PC-3 (cell line): ENCODE results near the gene EYS. TPM values are rescaled to one million over a fixed set of nuclear protein-coding genes. Genes with fewer than 3 reads are reported as not detected.
A peak's percentile ranks its signal among the peaks of the same experiment; 100 is the strongest.

Experiments
- ATAC-seq: fragments of 200-7000 bp; cut with Tn5 transposase; 2 replicates; pipeline ENCODE4 v1.9.1; 2020; ENCODE audit warnings: mild to moderate bottlenecking, moderate library complexity
- BruUV-seq: library from RNA; stranded (reverse); fragments of 400-500 nt; replicated peaks from 2 replicates; lab custom pipeline; 2021; lab: Mats Ljungman, UMichigan
- CTCF ChIA-PET: fragments of 300-600 bp; sonication (Branson Sonifier 250); formaldehyde crosslinking; loops from one replicate; lab custom pipeline; 2022; ENCODE audit warnings: antibody characterized with exemption; lab: Charles Lee
- POLR2A ChIA-PET: fragments of 300-600 bp; sonication (Branson Sonifier 250); formaldehyde crosslinking; loops from one replicate; lab custom pipeline; 2022; ENCODE audit warnings: antibody characterized with exemption; ENCODE audit not compliant: unreplicated experiment; lab: Charles Lee
- DNase-seq: peaks from one replicate; pipeline ENCODE4 v3.0.0-alpha.2; 2015
- H2AFZ ChIP-seq: fragments of 300-600 bp; sonication (generic); 2 replicates; pipeline ENCODE4 v1.6.0; 2016; ENCODE audit warnings: antibody characterized with exemption, low read length
- H3F3A ChIP-seq: fragments of 300-600 bp; sonication (generic); one replicate; pipeline ENCODE4 v1.6.0; 2017; ENCODE audit warnings: antibody characterized with exemption, low read length, control low read depth, mild to moderate bottlenecking; ENCODE audit not compliant: unreplicated experiment
- H3K27ac ChIP-seq: fragments of 300-600 bp; sonication (generic); 2 replicates; pipeline ENCODE4 v1.5.1; 2016; ENCODE audit warnings: mild to moderate bottlenecking, low read length
- H3K27me3 ChIP-seq: fragments of 300-600 bp; sonication (generic); 2 replicates; pipeline ENCODE4 v1.6.1; 2016; ENCODE audit warnings: low read length, mixed read lengths
- H3K36me3 ChIP-seq: fragments of 300-600 bp; sonication (generic); 2 replicates; pipeline ENCODE4 v1.6.1; 2016; ENCODE audit warnings: low read depth, mixed run types, low read length, mixed read lengths
- H3K4me1 ChIP-seq: fragments of 300-600 bp; sonication (generic); 2 replicates; pipeline ENCODE4 v1.5.1; 2016; ENCODE audit warnings: low read length; ENCODE audit not compliant: insufficient read depth
- H3K4me2 ChIP-seq: fragments of 300-600 bp; sonication (generic); 2 replicates; pipeline ENCODE4 v1.6.0; 2016; ENCODE audit warnings: low read length
- H3K4me3 ChIP-seq: fragments of 300-600 bp; sonication (generic); 2 replicates; pipeline ENCODE4 v1.5.1; 2016; ENCODE audit warnings: mild to moderate bottlenecking, low read length, mixed read lengths
- H3K79me2 ChIP-seq: fragments of 300-600 bp; sonication (generic); 2 replicates; pipeline ENCODE4 v1.6.1; 2017; ENCODE audit warnings: low read length, mixed read lengths
- H3K9ac ChIP-seq: fragments of 300-600 bp; sonication (generic); 2 replicates; pipeline ENCODE4 v1.6.0; 2016; ENCODE audit warnings: mild to moderate bottlenecking, low read length
- H3K9me2 ChIP-seq: fragments of 300-600 bp; sonication (generic); replicated peaks from 2 replicates; pipeline ENCODE4 v1.6.1; 2016; ENCODE audit warnings: mixed run types, low read length, mixed read lengths
- H3K9me3 ChIP-seq: fragments of 300-600 bp; sonication (generic); 2 replicates; pipeline ENCODE4 v1.6.1; 2016; ENCODE audit warnings: low read length, mixed read lengths
- H4K20me1 ChIP-seq: fragments of 300-600 bp; sonication (generic); 2 replicates; pipeline ENCODE4 v1.6.1; 2016; ENCODE audit warnings: low read length, mixed read lengths
- EZH2 ChIP-seq: fragments of 300-600 bp; sonication (generic); IDR thresholded peaks from one replicate; pipeline ENCODE4 v1.6.1; 2017; ENCODE audit warnings: antibody characterized with exemption, mild to moderate bottlenecking, low read length; ENCODE audit not compliant: unreplicated experiment
- EZH2phosphoT487 ChIP-seq: fragments of 300-600 bp; sonication (generic); IDR thresholded peaks from 2 replicates; pipeline ENCODE4 v1.6.1; 2018; ENCODE audit warnings: mild to moderate bottlenecking, antibody characterized with exemption, low read length, borderline replicate concordance
- intact Hi-C: fragments of 100-400 bp; cut with micrococcal nuclease; formaldehyde crosslinking; loops from 2 replicates; pipeline ENCODE4 v1.9.0; 2023
- total RNA-seq: library from RNA; depleted of rRNA; stranded (reverse); fragments of >200 nt; gene quantifications from 2 replicates; pipeline ENCODE4 v1.2.3, GENCODE V29; 2014
- TF ChIP-seq, protein P1 (sequence below): fragments of 300-600 bp; sonication (generic); conservative IDR thresholded peaks from 2 replicates; pipeline ENCODE4 v1.5.1; 2017; ENCODE audit warnings: antibody characterized with exemption, low read depth, mild to moderate bottlenecking, low read length

The EYS gene
- total RNA-seq, 1 experiment from 2014 or later, result 0.07 TPM

DNA sequence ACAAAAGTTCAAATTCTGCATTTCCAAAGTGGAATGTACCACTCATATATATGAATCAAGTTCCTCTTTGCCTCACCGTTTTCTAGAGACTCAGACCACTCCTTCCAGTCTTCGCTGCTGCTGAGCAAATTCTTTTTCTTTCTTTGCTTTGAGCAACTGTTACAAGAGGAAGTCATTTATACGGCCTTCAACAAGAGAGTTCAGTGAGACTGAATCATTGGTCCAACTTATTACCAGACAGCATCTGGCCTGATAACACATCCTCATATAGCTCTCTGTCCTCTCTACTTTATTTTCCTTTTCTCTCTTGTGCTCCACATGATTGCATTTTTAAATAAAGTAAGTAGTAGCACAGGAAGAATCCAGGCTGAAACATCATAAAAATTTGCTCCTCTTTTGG is 1418.7 kb downstream of the EYS start:
- H3K9me3 ChIP-seq, result no peaks in the 10 kb centered on the region
- H3K27ac ChIP-seq, result no peak overlapping the region
- intact Hi-C loops, result no loop called here
- no peak for TF ChIP-seq EZH2phosphoT487
- TF ChIP-seq EZH2, result no peak
- TF ChIP-seq, protein P1, sequence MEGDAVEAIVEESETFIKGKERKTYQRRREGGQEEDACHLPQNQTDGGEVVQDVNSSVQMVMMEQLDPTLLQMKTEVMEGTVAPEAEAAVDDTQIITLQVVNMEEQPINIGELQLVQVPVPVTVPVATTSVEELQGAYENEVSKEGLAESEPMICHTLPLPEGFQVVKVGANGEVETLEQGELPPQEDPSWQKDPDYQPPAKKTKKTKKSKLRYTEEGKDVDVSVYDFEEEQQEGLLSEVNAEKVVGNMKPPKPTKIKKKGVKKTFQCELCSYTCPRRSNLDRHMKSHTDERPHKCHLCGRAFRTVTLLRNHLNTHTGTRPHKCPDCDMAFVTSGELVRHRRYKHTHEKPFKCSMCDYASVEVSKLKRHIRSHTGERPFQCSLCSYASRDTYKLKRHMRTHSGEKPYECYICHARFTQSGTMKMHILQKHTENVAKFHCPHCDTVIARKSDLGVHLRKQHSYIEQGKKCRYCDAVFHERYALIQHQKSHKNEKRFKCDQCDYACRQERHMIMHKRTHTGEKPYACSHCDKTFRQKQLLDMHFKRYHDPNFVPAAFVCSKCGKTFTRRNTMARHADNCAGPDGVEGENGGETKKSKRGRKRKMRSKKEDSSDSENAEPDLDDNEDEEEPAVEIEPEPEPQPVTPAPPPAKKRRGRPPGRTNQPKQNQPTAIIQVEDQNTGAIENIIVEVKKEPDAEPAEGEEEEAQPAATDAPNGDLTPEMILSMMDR, result no peak
- H3K4me2 ChIP-seq, result no peak overlapping the region
- ChIA-PET CTCF (no interaction called here), POLR2A (no interaction called here)
- H3K9ac ChIP-seq, result no peak overlapping the region
- no peaks in the 10 kb centered on the region for H4K20me1 ChIP-seq
- no peaks in the 10 kb centered on the region for H3K27me3 ChIP-seq
- no peaks in the 10 kb centered on the region for H3K79me2 ChIP-seq
- H3K4me3 ChIP-seq, result no peak overlapping the region
- peaks cover 6% of the 10 kb centered on the region for H3F3A ChIP-seq
- no peak overlapping the region for H2AFZ ChIP-seq
- no peak for DNase-seq
- no peak for ATAC-seq
- no peaks in the 10 kb centered on the region for H3K9me2 ChIP-seq
- H3K4me1 ChIP-seq, result peaks cover 37% of the 10 kb centered on the region
- BruUV-seq, result no TSS peak
- no peaks in the 10 kb centered on the region for H3K36me3 ChIP-seq

DNA sequence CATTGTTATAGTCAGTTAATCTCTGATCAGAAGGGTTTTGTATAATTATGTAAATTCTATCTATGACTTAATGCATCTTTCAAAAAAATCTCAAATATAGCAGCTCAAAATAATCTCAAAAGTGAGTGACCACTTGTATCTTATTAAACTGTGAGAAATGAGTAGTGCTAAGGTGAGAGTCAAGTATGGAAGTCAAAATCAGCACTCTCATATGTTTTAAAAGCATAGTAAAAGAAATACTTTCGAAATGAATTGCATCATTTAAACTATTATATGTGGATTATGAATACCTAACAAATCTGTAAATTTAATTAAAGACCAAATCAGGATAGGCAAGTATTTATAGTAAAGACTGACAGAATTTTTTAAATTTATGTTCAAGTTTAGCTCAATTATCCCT is 1425.9 kb downstream of the EYS start:
- Histone ChIP-seq H3K4me2 (no peak overlapping the region), H3K27me3 (no peaks in the 10 kb centered on the region), H4K20me1 (no peaks in the 10 kb centered on the region), H3K4me3 (no peak overlapping the region), H3K9me2 (no peaks in the 10 kb centered on the region), H3K36me3 (no peaks in the 10 kb centered on the region), H3K9me3 (no peaks in the 10 kb centered on the region), H2AFZ (no peak overlapping the region), H3K79me2 (no peaks in the 10 kb centered on the region), H3K4me1 (peaks cover 4% of the 10 kb centered on the region; the same call in 1 of the 2 replicates), H3K9ac (no peak overlapping the region), H3K27ac (no peak overlapping the region), H3F3A (no peaks in the 10 kb centered on the region)
- TF ChIP-seq EZH2phosphoT487 (no peak), EZH2 (no peak)
- TF ChIP-seq, protein P1, result no peak
- ChIA-PET CTCF (interaction anchor here (0.6 to 1.3 kb wide), 3 partner anchors 50 to 269 kb away, joined by 3 to 10 read pairs (median 5); no protein-coding TSS in a partner anchor), POLR2A (no interaction called here)
- no peak for ATAC-seq
- no TSS peak for BruUV-seq
- DNase-seq, result no peak
- intact Hi-C loops, result loop anchor here (2.0 kb wide), 1 partner anchor 452 kb away; no protein-coding TSS in a partner anchor

DNA sequence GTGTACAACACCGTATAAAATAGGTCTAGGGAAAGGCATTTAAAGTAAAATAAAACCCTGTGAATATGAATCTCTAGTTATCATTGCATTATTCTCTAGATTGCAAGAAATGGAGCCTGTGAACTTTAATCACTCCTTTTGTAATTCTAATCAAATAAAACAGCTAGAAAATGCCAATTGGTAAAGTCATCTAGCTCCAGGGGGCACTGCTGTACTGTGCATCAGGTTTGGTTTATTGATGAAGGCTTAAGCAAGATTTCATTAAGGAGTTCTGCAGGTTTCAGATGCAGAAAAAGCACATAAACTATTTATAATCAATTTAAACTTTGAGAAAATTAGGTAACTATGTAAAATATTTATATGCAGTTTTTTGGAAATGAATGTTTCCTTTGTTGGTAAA is 1426.5 kb downstream of the EYS start:
- no peak overlapping the region for H2AFZ ChIP-seq
- no peaks in the 10 kb centered on the region for H3K79me2 ChIP-seq
- H3K36me3 ChIP-seq, result no peaks in the 10 kb centered on the region
- ATAC-seq (peak; percentile 43; the same call in 1 of the 2 replicates), DNase-seq (peak; percentile 71)
- no peaks in the 10 kb centered on the region for H3K9me2 ChIP-seq
- ChIA-PET CTCF (interaction anchor here (0.6 to 1.3 kb wide), 3 partner anchors 50 to 268 kb away, joined by 3 to 10 read pairs (median 5); no protein-coding TSS in a partner anchor), POLR2A (no interaction called here)
- no TSS peak for BruUV-seq
- H3F3A ChIP-seq, result no peaks in the 10 kb centered on the region
- no peak overlapping the region for H3K27ac ChIP-seq
- H3K4me1 ChIP-seq, result peaks cover 4% of the 10 kb centered on the region; the same call in 1 of the 2 replicates
- no peak for TF ChIP-seq EZH2
- TF ChIP-seq, protein P1, result peak; percentile 76
- H3K9ac ChIP-seq, result no peak overlapping the region
- no peak overlapping the region for H3K4me2 ChIP-seq
- no peaks in the 10 kb centered on the region for H4K20me1 ChIP-seq
- H3K27me3 ChIP-seq, result no peaks in the 10 kb centered on the region
- H3K4me3 ChIP-seq, result no peak overlapping the region
- no peaks in the 10 kb centered on the region for H3K9me3 ChIP-seq
- intact Hi-C loops, result loop anchor here (1.0 to 2.0 kb wide), 3 partner anchors 51 to 452 kb away; no protein-coding TSS in a partner anchor
